ENCODE data around the gene ANKS1A.
A peak's percentile ranks its signal among the peaks of the same experiment; 100 is the strongest.
"Not testable (repeated sequence)": the region's sequence is repeated elsewhere in the genome, so short reads cannot be mapped to it uniquely, and the experiment has no call there.

ANKS1A gene

DNA sequence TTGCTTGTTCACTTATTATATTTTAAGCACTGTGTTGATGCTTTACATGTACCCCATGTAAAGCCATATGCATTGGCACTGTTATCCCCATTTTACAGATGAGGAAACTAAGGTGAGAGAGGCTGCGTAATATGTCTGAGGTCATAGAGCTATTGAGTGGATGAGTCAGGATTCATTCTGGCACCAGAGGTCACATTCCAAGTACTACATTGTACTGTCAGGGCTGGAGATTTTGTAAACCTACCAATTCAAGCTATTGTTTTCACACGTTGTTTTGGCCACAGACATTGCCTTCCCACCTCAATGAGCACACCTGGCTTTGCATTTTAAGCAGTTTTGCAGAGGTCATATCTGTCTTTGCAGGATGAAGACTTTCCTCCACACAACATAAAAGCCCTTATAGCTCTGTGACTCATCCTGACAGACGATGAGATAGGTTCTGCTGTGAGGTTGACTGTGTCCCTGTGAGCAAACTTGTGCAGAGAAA lies 33.2 kb downstream of the ANKS1A start:
- DNase-seq (ENCODE audit: low spot score): peak; percentile 51

DNA sequence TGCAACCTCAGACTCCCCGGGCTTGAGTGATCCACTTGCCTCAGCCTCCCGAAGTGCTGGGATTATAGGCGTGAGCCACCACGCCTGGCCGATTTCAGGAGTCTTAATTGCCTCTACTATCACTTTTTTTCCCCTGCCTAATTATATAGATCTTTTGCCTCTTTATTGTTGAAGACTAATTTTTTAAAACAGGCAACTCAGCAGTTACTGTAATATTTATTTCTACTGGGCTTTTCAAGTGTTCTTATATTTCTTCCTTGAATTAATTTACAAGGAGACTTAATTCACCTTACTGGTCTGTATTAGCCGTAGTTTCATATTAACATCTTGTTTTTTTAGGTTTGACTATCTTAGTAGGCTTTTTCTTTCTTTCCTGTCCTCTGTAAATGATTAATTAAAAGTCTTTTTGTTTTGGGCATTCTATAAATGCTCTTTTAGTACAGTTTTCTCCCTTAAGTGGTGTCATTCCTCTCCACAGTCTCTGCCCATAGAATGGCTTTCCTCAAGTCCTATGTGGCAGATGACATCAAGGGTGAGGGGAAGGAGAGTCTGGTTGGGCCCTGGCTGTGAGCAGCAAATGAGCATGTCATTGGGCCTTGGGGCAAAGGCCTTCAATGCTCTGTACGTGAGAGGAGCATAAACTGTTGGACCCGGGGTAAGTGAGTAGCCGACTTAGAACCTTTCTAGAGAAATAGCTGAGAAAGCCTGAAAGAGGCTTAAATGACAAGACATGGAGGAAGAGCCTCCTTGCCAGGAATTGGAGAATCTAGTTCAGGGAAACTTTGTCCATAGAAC lies 36.0 kb downstream of the ANKS1A start:
- DNase-seq (ENCODE audit: low spot score): no peak

DNA sequence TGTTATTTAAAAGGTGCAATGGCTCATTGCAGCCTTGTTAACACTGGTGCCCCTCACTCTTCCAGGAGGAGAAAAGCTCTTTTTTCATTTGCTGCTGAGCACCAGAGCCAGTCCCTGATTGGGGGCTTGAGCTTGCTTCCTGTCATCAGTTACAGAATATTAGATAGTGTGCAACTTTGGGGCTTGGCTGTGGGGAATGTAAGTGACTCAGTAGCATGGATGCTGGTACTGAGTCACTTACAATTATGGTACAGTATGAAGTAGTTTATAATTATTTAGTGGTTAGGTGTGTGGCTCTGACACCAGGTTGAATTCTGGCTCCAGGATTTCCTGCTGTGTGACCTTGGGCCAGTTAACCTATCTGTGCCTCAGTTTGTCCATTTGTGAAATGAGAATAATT lies 37.6 kb downstream of the ANKS1A start:
- DNase-seq (ENCODE audit: low spot score): peak; percentile 57

DNA sequence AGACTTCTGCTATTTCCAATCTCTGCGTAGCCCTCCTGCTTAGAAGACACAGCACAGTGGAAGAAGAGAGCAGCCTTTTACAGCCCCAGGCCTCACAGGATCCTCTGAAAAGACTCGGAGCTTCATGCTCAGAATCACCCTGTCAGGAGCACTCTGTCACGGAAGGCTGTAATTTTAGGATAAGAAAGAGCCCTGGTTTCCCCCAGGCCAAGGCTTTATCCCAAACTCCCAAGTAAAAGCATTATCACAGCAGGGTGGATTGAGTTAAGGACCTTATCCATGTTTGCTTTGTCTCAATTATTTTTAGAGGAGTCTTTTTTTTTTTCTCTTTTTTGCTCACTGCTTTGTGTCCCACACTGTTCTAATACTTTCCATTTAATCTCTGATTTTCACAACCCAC lies 39.2 kb downstream of the ANKS1A start:
- no peak for DNase-seq (ENCODE audit: low spot score)

DNA sequence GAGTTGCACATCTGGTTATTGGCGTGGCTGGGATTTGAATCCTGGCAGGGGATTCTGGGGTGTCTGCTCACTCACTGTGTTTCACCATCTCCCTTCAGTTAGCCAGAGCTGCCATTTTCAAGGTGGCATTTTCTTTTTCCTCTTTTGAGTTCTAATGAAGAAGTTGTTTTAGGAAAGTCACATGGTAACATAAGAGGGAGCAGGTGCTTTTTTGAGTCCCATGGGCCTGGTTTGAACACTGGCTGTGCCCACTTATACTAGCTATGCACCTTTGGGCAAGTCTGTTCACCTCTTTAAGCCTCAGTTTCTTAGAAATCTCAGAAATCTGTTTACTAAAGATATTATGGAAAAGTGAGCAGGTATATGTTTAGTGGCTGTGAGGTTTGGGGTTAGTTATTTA lies 39.6 kb downstream of the ANKS1A start:
- no peak for DNase-seq (ENCODE audit: low spot score)

DNA sequence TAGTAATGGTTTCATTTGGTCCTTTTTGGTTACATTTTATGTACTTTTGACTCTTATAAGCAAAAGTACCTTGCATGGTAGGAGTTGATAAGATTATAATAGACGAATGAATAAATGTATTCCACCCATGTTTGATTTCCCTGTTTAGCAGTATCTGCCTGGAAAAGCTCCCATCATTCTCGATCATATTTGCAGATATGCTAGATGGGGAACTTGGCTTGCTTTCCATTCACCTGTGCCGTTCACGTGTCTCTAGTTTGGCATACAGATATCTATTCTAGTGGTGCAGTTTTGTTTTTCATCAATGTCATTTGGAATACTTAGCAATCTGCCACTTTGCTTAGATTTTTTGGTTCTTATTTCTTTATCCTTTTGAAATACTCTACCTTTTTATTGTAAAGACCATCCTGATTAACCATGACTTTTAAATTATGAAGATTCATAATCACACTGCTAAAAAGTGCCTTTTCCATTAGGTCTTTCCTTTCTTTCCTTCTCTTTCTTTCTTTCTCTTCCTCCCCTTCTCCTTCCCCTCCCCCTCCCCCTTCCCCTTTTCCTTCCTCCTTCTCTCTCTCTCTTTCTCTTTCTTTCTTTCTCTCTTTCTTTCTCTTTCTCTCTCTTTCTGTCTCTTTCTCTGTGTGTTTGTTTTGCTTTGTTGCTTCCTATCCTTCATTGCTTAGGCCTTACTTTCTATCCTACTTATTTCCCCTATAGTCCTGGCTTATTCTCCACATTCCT lies 40.4 kb downstream of the ANKS1A start:
- no peak for DNase-seq (ENCODE audit: low spot score)

DNA sequence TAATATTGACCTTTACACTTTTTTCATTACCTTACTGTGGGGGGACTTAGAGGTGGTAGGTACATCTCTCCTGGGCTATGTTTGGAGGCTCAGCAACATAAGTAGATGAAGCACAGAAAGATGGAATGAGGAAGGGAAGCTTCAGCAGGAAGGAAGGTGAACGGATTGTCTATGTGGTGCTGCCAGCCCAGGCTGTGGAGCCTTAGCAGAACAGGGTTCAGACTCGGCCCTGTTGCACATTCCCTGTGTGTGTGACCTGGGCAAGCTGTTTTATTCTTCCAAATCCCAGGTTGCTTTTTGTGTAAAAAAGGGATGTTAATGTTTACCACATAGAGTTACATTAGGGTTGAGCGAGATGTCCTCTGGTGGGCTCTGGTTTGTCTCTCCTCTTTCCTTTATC lies 41.2 kb downstream of the ANKS1A start:
- DNase-seq (ENCODE audit: low spot score): no peak

DNA sequence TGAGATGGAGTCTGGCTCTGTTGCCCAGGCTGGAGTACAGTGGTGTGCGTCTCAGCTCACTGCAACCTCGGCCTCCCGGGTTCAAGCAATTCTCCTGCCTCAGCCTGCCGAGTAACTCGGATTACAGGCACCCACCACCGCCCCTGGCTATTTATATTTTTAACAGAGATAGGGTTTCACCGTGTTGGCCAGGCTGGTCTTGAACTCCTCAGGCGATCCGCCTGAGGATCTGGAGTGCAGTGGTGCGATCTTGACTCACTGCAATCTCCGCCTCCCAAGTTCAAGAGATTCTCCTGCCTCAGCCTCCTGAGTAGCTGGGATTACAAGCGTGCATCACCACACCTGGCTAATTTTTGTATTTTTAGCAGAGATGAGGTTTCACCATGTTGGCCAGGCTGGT lies 43.1 kb downstream of the ANKS1A start:
- not testable (repeated sequence) for DNase-seq (ENCODE audit: low spot score)

DNA sequence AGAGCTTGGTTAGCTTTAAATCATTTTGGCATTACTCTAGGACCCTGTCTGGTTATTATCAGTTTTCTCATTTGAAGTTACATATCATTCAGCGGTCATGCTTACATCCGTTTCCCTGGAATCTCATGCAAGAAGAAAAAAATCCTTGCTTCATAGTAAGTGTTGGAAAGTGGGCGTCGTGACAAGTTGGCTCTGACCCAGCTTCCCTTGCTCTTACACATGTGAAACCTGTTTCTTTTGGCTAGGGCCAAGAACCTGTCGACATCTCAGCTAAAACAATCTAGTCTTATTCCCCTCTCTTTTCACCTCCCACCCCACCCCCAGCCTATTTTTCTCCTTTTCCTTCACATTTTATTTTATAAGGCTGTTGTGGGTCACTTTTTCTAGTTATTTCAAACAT lies 45.5 kb downstream of the ANKS1A start:
- no peak for DNase-seq (ENCODE audit: low spot score)

DNA sequence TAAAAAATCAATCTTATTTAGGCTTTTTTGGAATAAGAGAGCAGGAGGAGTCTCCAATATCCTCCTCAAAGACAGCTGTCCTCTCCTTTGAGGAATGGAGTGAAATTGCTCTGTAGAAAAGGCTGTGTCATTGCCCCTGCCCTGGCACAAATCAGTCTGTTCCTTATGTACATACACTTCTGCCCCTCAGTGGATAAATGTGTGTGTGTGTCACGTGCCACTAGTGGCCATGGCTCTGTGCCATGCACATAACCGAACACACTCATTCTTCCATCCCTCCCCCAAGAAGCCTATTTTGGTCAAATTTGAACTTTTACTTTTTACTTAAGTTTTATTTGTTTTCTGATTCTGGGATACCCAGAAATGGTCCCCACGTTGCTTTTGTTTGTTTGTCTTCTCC lies 49.2 kb downstream of the ANKS1A start:
- DNase-seq (ENCODE audit: low spot score): no peak

DNA sequence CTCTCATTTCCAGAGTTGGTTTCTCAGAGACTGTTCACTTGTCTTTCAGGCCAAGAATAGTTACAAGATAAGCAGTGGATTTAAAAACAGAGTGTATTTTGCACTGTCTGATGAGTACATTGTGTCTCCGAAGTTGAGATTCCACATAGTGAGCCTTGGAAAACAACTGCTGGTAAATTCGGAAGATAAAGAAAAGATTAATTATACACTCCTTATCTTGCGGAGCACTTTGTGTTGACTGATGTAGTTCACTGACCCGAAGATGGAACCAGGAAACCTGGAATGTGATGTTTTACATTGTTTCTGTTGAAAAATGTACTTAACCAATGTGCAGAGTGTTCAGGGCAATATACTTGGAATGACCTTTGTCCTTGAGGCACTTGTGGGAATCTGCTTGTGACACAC lies 51.0 kb downstream of the ANKS1A start:
- DNase-seq (ENCODE audit: low spot score): no peak

DNA sequence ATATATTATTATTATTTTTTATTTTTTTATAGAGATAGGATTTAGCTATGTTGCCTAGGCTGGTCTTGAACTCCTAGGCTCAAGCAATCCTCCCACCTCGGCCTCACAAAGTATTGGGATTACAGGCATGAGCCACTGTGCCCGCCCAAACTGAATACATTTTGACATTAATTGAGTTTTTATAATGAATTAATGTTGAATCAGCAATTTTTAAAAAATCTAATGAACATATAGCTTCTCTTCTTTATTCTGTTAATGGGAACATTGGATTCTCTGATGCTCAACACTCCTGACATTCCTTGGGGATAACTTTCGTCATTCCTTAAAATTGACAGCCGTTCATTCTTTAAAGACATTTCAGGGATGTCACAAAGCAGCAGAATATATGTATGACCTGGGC lies 52.4 kb downstream of the ANKS1A start:
- DNase-seq (ENCODE audit: low spot score): no peak

DNA sequence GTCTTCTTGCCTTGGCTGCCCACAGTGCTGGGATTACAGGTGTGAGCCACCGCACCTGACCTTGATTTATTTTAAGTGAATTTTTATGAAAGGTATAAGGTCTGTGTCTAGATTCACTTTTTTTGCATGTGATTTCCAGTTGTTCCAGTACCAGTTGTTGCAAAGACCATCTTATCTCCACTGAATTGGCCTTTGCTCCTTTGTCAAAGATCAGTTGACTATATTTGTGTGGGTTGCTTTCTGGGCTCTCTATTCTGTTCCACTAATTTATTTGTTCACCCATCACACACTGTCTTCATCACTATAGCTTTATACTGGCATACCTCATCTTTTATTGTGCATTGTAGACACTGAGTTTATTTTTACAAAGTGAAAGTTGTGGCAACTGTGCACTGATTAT lies 56.3 kb downstream of the ANKS1A start:
- DNase-seq (ENCODE audit: low spot score): no peak

DNA sequence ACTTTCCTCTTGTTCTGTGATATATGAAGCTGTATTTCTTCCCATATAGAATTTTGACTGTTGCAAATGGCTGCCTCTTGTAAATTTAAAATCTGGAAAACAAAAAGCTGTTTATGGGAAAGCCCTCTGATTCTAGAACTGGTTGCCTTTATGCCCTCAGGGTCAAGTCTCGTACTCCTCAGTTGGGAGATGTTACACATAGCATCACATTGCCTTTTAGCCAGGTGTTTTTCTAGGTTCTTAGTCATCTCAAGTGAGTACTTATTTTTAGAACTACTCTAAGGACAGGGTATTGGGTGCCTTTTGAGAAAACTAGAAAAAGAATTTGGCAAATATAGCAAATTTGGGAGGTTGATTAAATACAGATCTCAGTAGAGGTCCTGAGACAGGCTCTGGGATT lies 58.5 kb downstream of the ANKS1A start:
- DNase-seq (ENCODE audit: low spot score): no peak

DNA sequence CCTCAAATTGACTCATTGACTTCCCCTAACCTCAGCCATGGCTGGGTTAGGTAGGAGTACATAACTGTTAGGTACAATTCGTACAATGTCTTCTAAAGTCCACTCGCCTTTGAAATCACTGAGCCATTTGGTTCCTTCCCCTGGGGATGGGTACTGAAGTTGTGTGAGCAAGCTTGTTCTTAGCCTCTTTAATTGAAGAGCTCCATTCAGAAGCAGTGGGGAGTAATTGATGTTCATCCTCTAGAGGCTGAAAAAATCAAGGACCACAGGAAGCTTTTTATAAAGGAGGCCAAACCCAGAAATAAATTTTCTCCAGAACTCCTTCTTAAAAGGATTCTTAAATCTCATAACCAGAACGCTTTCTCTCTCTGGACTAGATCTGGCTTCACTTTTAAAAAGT lies 60.6 kb downstream of the ANKS1A start:
- no peak for DNase-seq (ENCODE audit: low spot score)

DNA sequence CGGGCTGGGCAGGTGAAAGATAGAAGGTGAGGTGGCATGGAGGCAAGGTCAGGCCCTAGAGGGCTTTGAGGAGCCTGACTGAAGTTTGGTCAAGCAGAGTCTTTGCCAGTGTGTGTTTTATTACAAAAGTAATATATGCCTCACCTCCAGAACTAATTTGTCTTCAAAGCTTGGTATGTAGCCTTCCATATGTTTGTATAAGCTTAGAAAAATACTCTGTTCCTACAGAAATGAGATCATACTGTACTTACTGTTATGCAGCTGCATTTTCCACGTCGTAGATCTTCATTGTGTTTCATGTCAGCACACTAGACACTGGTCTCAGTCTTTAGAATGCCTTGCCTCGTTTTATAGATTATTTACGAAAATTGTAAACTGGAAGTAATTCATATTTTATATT lies 61.8 kb downstream of the ANKS1A start:
- no peak for DNase-seq (ENCODE audit: low spot score)

DNA sequence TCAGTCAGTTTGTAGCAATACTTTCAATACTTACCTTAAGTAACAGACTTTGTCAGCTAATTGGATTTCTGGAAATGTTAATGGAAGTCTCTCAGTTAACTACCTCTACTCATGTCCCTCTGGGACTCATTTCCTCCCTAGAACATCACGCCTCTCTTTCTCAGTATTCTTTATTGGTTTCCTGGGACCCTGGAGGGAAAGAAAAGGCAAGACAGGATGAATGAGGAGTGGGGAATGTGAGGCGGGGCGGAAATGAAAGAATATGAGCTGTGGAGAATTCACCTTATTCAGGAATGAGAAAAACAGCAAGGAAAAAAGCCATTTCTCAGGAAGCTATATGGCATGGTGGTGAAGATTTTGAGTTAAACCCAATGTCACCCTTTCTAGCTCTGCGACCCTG lies 62.7 kb downstream of the ANKS1A start:
- DNase-seq (ENCODE audit: low spot score): no peak

DNA sequence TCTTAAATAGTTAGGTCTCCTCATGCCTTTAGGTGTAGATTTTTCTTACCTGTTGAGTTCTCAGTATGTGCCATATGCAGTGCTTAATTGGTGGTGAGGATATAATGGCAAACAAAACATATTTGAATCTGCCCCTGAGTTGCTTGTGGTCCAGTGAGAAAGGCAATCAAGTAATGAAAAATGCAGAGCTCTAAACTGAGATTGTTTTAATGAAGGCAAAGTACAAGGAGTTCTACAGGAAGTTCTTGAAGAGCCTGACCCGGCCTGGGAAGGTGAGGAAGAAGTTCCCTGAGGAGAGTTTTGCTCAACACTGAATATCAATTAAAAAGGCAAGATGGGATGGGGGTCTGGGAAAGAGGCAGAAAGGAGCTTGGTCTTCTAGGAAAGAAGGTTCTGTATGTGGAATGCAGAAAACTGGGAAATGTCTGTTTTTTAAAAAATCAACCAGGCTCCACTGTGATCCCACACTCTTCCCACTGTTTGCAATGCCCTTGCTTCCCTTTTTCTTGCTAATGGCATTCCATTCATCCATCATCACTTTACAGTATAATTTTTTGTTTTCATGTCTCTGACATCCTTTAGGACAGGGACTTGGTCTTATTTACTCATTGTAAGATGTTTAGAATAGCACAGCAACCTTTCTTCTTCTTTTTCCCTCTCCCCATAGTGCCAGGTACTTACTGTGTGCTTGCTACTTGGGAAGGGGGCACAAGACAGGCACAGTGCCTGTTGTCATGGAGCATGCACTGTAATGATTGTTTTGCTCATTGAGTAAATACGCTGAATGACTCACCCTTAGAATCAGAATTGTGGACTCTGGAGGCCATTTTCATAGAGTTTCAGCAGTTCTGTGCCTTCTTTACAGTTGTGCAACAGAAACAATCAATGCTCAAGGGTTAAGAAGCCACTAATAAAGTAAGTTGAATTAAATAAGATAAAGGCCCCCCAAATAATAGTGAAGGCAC lies 64.3 kb downstream of the ANKS1A start:
- DNase-seq (ENCODE audit: low spot score): peak; percentile 49

DNA sequence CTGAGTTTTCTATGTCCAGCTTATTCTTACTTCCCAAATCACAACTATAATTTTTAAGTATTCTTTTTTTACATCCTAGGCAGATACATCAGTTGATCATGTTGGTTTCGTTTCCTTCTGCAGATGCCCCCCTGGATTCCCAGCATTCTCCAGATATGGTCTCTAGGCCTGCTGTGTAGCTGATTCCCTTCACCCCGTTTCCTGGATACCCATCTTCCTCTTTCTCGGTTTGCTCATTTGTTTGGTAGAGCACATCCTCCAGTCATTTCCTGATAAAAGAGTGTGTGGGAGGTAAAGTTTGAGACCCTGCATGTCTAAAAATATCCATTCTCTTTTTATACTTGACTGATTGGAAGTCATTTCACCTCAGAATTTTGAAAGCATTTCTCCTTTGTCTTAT lies 66.4 kb downstream of the ANKS1A start:
- DNase-seq (ENCODE audit: low spot score): no peak

DNA sequence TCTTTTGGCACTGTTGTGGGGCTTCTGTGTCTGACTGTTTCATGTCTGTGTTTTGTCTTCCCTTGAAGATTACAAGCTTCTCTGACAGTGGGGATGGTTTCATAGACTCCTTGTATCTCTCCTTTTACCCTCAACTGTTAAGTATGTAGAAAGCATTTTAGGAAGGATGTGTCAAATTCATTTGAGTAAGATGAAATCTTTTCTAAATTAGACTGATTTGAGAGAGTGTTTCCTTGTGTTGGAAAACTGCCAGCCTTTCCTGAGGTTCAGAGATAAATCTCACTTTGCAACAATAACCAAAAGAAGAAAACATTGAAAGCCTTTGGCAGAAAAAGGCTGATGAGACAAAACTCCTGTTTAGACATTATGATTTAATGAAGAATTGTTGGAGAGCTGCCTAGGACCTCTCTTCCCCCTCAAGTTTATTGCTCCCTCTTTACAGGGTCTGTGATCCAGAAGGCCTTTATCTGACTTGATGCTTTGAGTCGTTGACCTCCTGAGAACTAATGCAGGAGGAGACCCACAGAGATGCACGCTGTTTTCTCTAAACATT lies 68.3 kb downstream of the ANKS1A start:
- DNase-seq (ENCODE audit: low spot score): no peak

DNA sequence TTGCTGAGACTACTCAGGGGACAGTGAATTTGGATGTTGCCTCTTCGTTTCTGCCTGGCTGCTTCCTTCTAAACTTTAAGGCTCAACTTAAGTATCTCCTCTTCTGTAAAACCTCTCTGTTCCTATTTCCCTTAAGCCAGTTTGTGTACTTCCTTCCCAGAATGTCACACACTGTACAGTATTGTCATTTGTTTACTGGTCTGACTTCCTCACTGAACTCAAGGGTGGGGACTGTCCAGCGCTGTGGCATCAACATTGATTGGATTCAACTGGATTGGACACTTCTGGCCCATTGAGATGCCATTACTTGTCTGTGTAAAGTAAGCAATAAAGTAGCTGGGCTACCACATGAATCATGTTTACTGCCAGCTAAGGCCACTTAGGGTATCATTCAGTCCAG lies 69.7 kb downstream of the ANKS1A start:
- no peak for DNase-seq (ENCODE audit: low spot score)

DNA sequence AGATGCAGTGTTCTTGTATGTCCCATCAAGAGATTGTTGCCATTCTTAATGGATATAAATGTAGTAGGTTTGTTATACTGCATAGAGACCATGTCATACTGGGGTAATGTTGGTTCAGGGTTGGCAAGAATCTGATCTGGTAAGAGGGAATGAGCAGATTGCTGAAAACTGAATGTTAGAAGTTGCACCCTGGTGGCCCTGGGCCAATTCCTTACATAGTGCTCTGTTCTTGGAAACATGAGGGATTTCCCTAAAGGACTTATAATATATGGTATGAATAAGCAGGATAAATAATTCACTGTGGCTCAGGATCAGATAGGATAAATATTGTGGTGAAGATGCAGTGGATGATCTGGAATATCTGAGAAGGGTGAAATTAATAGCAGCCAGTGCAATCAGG lies 70.2 kb downstream of the ANKS1A start:
- no peak for DNase-seq (ENCODE audit: low spot score)
